Measurements from ENCODE around the gene CCL7. TPM values are rescaled to one million over a fixed set of nuclear protein-coding genes. Genes with fewer than 3 reads are reported as not detected.

The CCL7 gene
- total RNA-seq, 1 experiment from 2014 or later = not detected

GRCh38 chr17:34283571-34283970 lies 13.6 kb downstream of the CCL7 start:
- DNase-seq (ENCODE audit: unreplicated experiment) = no peak
- Mint-ChIP-seq H3K4me1 (ENCODE audit: insufficient read depth, unreplicated experiment) (no peaks in the 10 kb centered on the region), H3K27me3 (ENCODE audit: insufficient read depth, unreplicated experiment) (peaks cover 49% of the 10 kb centered on the region), H3K4me3 (ENCODE audit: unreplicated experiment) (no peak overlapping the region), H3K9me3 (ENCODE audit: unreplicated experiment) (peaks cover 7% of the 10 kb centered on the region), H3K27ac (ENCODE audit: low read depth, unreplicated experiment) (no peak overlapping the region), H3K36me3 (ENCODE audit: insufficient read depth, unreplicated experiment) (no peaks in the 10 kb centered on the region)
- TF ChIP-seq, protein P1, sequence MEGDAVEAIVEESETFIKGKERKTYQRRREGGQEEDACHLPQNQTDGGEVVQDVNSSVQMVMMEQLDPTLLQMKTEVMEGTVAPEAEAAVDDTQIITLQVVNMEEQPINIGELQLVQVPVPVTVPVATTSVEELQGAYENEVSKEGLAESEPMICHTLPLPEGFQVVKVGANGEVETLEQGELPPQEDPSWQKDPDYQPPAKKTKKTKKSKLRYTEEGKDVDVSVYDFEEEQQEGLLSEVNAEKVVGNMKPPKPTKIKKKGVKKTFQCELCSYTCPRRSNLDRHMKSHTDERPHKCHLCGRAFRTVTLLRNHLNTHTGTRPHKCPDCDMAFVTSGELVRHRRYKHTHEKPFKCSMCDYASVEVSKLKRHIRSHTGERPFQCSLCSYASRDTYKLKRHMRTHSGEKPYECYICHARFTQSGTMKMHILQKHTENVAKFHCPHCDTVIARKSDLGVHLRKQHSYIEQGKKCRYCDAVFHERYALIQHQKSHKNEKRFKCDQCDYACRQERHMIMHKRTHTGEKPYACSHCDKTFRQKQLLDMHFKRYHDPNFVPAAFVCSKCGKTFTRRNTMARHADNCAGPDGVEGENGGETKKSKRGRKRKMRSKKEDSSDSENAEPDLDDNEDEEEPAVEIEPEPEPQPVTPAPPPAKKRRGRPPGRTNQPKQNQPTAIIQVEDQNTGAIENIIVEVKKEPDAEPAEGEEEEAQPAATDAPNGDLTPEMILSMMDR (IDR thresholded peaks at IDR 0.05; ENCODE audit: unreplicated experiment) = no peak
- BruUV-seq (replicated peaks) = no TSS peak
- intact Hi-C loops (cut with micrococcal nuclease) = no loop called here
- POLR2A ChIA-PET = no interaction called here
- CTCF ChIA-PET = no interaction called here

GRCh38 chr17:34285286-34285792 lies 15.3 kb downstream of the CCL7 start, which contains the start of gene CCL11:
Gene CCL11 (plus strand): TSS chr17:34285742. CDS start chr17:34285809, 67 bp downstream.
- Mint-ChIP-seq H3K27me3 (ENCODE audit: insufficient read depth, unreplicated experiment) (peaks cover 41% of the 10 kb centered on the region), H3K4me3 (ENCODE audit: unreplicated experiment) (no peak within 1 kb of the TSS), H3K4me1 (ENCODE audit: insufficient read depth, unreplicated experiment) (no peaks in the 10 kb centered on the region), H3K27ac (ENCODE audit: low read depth, unreplicated experiment) (no peak within 1 kb of the TSS), H3K36me3 (ENCODE audit: insufficient read depth, unreplicated experiment) (no peaks in the 10 kb centered on the region), H3K9me3 (ENCODE audit: unreplicated experiment) (no peaks in the 10 kb centered on the region)
- ChIA-PET POLR2A (no interaction called here), CTCF (no interaction called here)
- intact Hi-C loops (cut with micrococcal nuclease) = no loop called here
- BruUV-seq (replicated peaks) = no TSS peak
- DNase-seq (ENCODE audit: unreplicated experiment) = no peak
- TF ChIP-seq, protein P1 (IDR thresholded peaks at IDR 0.05; ENCODE audit: unreplicated experiment) = no peak

- H3K27me3 Mint-ChIP-seq (ENCODE audit: insufficient read depth, unreplicated experiment) = peaks cover 24% of the 10 kb centered on the region
- no peaks in the 10 kb centered on the region for H3K4me1 Mint-ChIP-seq (ENCODE audit: insufficient read depth, unreplicated experiment)
- ChIA-PET CTCF (interaction anchor here (0.5 to 0.7 kb wide), 2 partner anchors 29 to 73 kb away, joined by 3 read pairs; no protein-coding TSS in a partner anchor), POLR2A (interaction anchor here (0.6 kb wide), 1 partner anchor 8 kb away, joined by 3 read pairs; no protein-coding TSS in a partner anchor)
- intact Hi-C loops (cut with micrococcal nuclease) = no loop called here
- no peak overlapping the region for H3K4me3 Mint-ChIP-seq (ENCODE audit: unreplicated experiment)
- BruUV-seq (replicated peaks) = no TSS peak
- no peaks in the 10 kb centered on the region for H3K36me3 Mint-ChIP-seq (ENCODE audit: insufficient read depth, unreplicated experiment)
- DNase-seq (ENCODE audit: unreplicated experiment) = no peak
- H3K9me3 Mint-ChIP-seq (ENCODE audit: unreplicated experiment) = no peaks in the 10 kb centered on the region
- H3K27ac Mint-ChIP-seq (ENCODE audit: low read depth, unreplicated experiment) = no peak overlapping the region
- TF ChIP-seq, protein P1 (IDR thresholded peaks at IDR 0.05; ENCODE audit: unreplicated experiment) = no peak
Measured at GRCh38 chr17:34287875-34288274, 17.9 kb downstream of the CCL7 start.

- Mint-ChIP-seq H3K36me3 (ENCODE audit: insufficient read depth, unreplicated experiment) (no peaks in the 10 kb centered on the region), H3K27ac (ENCODE audit: low read depth, unreplicated experiment) (no peak overlapping the region), H3K9me3 (ENCODE audit: unreplicated experiment) (no peaks in the 10 kb centered on the region), H3K4me3 (ENCODE audit: unreplicated experiment) (no peak overlapping the region), H3K27me3 (ENCODE audit: insufficient read depth, unreplicated experiment) (peaks cover 24% of the 10 kb centered on the region), H3K4me1 (ENCODE audit: insufficient read depth, unreplicated experiment) (no peaks in the 10 kb centered on the region)
- ChIA-PET CTCF (no interaction called here), POLR2A (no interaction called here)
- intact Hi-C loops (cut with micrococcal nuclease) = no loop called here
- DNase-seq (ENCODE audit: unreplicated experiment) = no peak
- BruUV-seq (replicated peaks) = no TSS peak
- TF ChIP-seq, protein P1 (IDR thresholded peaks at IDR 0.05; ENCODE audit: unreplicated experiment) = no peak
Measured at GRCh38 chr17:34290586-34290985, 20.6 kb downstream of the CCL7 start.
